HG02852 (cell line): Measurements from ENCODE around the gene C1orf116.

Source experiments
- ATAC-seq: cut with Tn5 transposase; IDR thresholded peaks from one replicate; pipeline ENCODE4 v1.9.1; 2021; ENCODE audit warnings: mild to moderate bottlenecking, moderate library complexity; ENCODE audit not compliant: unreplicated experiment

The C1orf116 gene

GRCh38 chr1:207020709-207021107 is 11.8 kb downstream of the C1orf116 start:
- no peak for ATAC-seq

- no peak for ATAC-seq
Measured at GRCh38 chr1:207020065-207020708, 12.4 kb downstream of the C1orf116 start.

- ATAC-seq = no peak
Measured at GRCh38 chr1:207019661-207020060, 12.9 kb downstream of the C1orf116 start.

GRCh38 chr1:207019161-207019560 is 13.4 kb downstream of the C1orf116 start:
- ATAC-seq = no peak

GRCh38 chr1:207018707-207019106 is 13.8 kb downstream of the C1orf116 start:
- no peak for ATAC-seq

- ATAC-seq = no peak
Measured at GRCh38 chr1:207017615-207018559, 14.7 kb downstream of the C1orf116 start.

GRCh38 chr1:207015791-207016190 is 16.8 kb downstream of the C1orf116 start:
- no peak for ATAC-seq

- ATAC-seq = no peak
Measured at GRCh38 chr1:207014728-207015127, 17.8 kb downstream of the C1orf116 start.

- ATAC-seq = no peak
Measured at GRCh38 chr1:207013321-207014085, 19.1 kb downstream of the C1orf116 start.

GRCh38 chr1:207010726-207011125 is 21.8 kb downstream of the C1orf116 start:
- no peak for ATAC-seq

- no peak for ATAC-seq
Measured at GRCh38 chr1:207009945-207010344, 22.6 kb downstream of the C1orf116 start.

- ATAC-seq = no peak
Measured at GRCh38 chr1:207009182-207009850, 23.2 kb downstream of the C1orf116 start.

- ATAC-seq = no peak
Measured at GRCh38 chr1:207007352-207008033, 25.1 kb downstream of the C1orf116 start.

GRCh38 chr1:207006914-207007313 is 25.6 kb downstream of the C1orf116 start:
- ATAC-seq = no peak

GRCh38 chr1:207006083-207006482 is 26.5 kb downstream of the C1orf116 start:
- no peak for ATAC-seq

GRCh38 chr1:207004931-207005830 is 27.4 kb downstream of the C1orf116 start:
- no peak for ATAC-seq

GRCh38 chr1:207003210-207003609 is 29.3 kb downstream of the C1orf116 start:
- ATAC-seq = no peak

GRCh38 chr1:207002724-207003146 is 29.8 kb downstream of the C1orf116 start:
- no peak for ATAC-seq
